ENCODE measurements around the gene SORL1. TPM values are rescaled to one million over a fixed set of nuclear protein-coding genes. Genes with fewer than 3 reads are reported as not detected.

The SORL1 gene
- total and polyA plus RNA-seq, 9 of the 15 experiments (the other 6 are each of a cell fraction or from before 2014, with no cell fraction given): 0.01 to 0.66 TPM; not detected in 7

GRCh38 chr11:121486054-121486453 is 33.9 kb downstream of the SORL1 start:
- no peaks in the 10 kb centered on the region for H3K4me1 ChIP-seq (replicated peaks in 1 of 2; ENCODE audit: control insufficient read depth in 2 of 2, insufficient read depth in 2 of 2, low read length in 2 of 2)
- H3K9ac ChIP-seq (ENCODE audit: insufficient read depth in 1 of 2, low read depth in 2 of 2, low read length in 2 of 2): no peak overlapping the region
- no peak for DNase-seq (ENCODE audit: extremely low read depth in 1 of 4, low spot score in 3 of 4)
- ChIA-PET POLR2A (no interaction called here), CTCF (ENCODE audit: low intra/inter-chr PET ratio) (no interaction called here)
- no peaks in the 10 kb centered on the region for H3K36me3 ChIP-seq (ENCODE audit: control insufficient read depth, insufficient read depth, low read length)
- intact Hi-C loops (cut with micrococcal nuclease): no loop called here
- no peak for ATAC-seq
- in situ Hi-C loops (cut with MboI): no loop called here
- H3K9me3 ChIP-seq (replicated peaks; ENCODE audit: control insufficient read depth, insufficient read depth, low read depth, low read length): no peaks in the 10 kb centered on the region
- H3K9me1 ChIP-seq (ENCODE audit: control insufficient read depth, insufficient read depth, low read length): no peaks in the 10 kb centered on the region
- H3K27ac ChIP-seq (ENCODE audit: extremely low read depth, low read depth, low read length): no peak overlapping the region
- BruUV-seq (replicated peaks): no TSS peak
- peaks cover 0 to 4% of the 10 kb centered on the region in 2 experiments; a peak in 1 of 5 replicates for H3K27me3 ChIP-seq (ENCODE audit: control insufficient read depth in 2 of 2, insufficient read depth in 2 of 2, low read length in 2 of 2)
- H3K4me3 ChIP-seq: no peak overlapping the region
- WGBS (ENCODE audit: insufficient coverage, low coverage, missing lambda C conversion rate): 0% methylated on average over 5 of the region's 5 CpGs
- no peak overlapping the region for H2AFZ ChIP-seq (ENCODE audit: low read depth, low read length)
- H3K79me2 ChIP-seq (ENCODE audit: control insufficient read depth, insufficient read depth, low read length): no peaks in the 10 kb centered on the region
- no peak overlapping the region for H3K4me2 ChIP-seq (ENCODE audit: insufficient read depth, low read length)
- H4K20me1 ChIP-seq (replicated peaks; ENCODE audit: control insufficient read depth, insufficient read depth, low read length): no peaks in the 10 kb centered on the region
- no peak for FAIRE-seq
- no peak for TF ChIP-seq TGIF2 (CRISPR knock-in tag; IDR thresholded peaks at IDR 0.05)
- TF ChIP-seq TAF1 (IDR thresholded peaks at IDR 0.05; ENCODE audit: control insufficient read depth, extremely low read depth, insufficient read depth, low read length, severe bottlenecking): no peak
- TF ChIP-seq TEAD1 (CRISPR knock-in tag; IDR thresholded peaks at IDR 0.05): no peak
- TF ChIP-seq POLR2H (tag; IDR thresholded peaks at IDR 0.05; ENCODE audit: low read depth): no peak
- TF ChIP-seq ZKSCAN8 (CRISPR knock-in tag; IDR thresholded peaks at IDR 0.05): no peak
- no peak for TF ChIP-seq KAT8 (IDR thresholded peaks at IDR 0.05; ENCODE audit: low read depth)
- no peak for TF ChIP-seq PHB (CRISPR knock-in tag; IDR thresholded peaks at IDR 0.05)
- no peak for TF ChIP-seq MYBL2 (IDR thresholded peaks at IDR 0.05; ENCODE audit: low read depth)
- TF ChIP-seq MYBL2 (CRISPR knock-in tag; IDR thresholded peaks at IDR 0.05; ENCODE audit: borderline replicate concordance): no peak
- no peak for TF ChIP-seq ZNF668 (CRISPR knock-in tag; IDR thresholded peaks at IDR 0.05)
- TF ChIP-seq ZNF217 (CRISPR knock-in tag; IDR thresholded peaks at IDR 0.05): no peak
- no peak for TF ChIP-seq MCM3 (IDR thresholded peaks at IDR 0.05)
- no peak for TF ChIP-seq BRF2 (IDR thresholded peaks at IDR 0.05; ENCODE audit: borderline replicate concordance, insufficient read depth, insufficient read length)
- TF ChIP-seq SFPQ (IDR thresholded peaks at IDR 0.05; ENCODE audit: low read depth, low read length): no peak
- TF ChIP-seq STAT5A (IDR thresholded peaks at IDR 0.05; ENCODE audit: borderline replicate concordance, low read length): no peak
- no peak for TF ChIP-seq RFX7 (CRISPR knock-in tag; IDR thresholded peaks at IDR 0.05)
- TF ChIP-seq FOXO4 (CRISPR knock-in tag; IDR thresholded peaks at IDR 0.05): no peak
- no peak for TF ChIP-seq CREB5 (CRISPR knock-in tag; IDR thresholded peaks at IDR 0.05)
